ENCODE data around the gene INAFM2. TPM values are rescaled to one million over a fixed set of nuclear protein-coding genes. Genes with fewer than 3 reads are reported as not detected.

Gene INAFM2
- total and polyA plus RNA-seq, 2 donors (not counting 3 experiments of a cell fraction or from before 2014, with no cell fraction given), result 10.4 to 24.1 TPM

DNA sequence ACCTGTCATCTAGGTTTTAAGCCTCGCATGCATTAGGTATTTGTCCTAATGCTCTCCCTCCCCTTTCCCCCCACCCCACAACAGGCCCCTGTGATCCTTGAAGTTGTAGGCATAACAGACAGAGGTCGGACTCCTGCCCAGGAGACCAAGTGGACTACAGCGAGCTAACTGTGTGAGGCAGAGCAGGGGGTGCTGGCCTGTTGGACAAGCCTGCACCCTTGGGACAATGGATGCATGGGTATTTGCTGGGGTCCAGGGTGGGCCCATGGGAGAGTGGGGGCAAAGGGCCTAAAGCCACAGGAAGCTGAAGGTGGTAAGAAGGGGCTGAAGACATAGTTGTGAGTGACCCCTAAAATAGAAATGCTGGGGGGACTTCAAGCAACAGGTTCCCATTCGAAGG lies 18.2 kb upstream of the INAFM2 start:
- TF ChIP-seq JUN (IDR thresholded peaks at IDR 0.05; ENCODE audit: borderline replicate concordance, insufficient read depth, insufficient read length, low read depth) (no peak), FOS (IDR thresholded peaks at IDR 0.05; ENCODE audit: borderline replicate concordance, insufficient read depth, low read length) (no peak), EZH2 (IDR thresholded peaks at IDR 0.05; ENCODE audit: borderline replicate concordance, low read depth, low read length, severe bottlenecking) (no peak), GATA2 (IDR thresholded peaks at IDR 0.05; ENCODE audit: insufficient read depth, insufficient read length, low read depth, low read length) (no peak), POLR2AphosphoS5 (IDR thresholded peaks at IDR 0.05; ENCODE audit: insufficient read depth, low read depth, low read length) (no peak), POLR2A (IDR thresholded peaks at IDR 0.05; ENCODE audit: low read depth, low read length) (no peak), MYC (IDR thresholded peaks at IDR 0.05; ENCODE audit: low read depth, low read length) (no peak)
- TF ChIP-seq, protein P1, sequence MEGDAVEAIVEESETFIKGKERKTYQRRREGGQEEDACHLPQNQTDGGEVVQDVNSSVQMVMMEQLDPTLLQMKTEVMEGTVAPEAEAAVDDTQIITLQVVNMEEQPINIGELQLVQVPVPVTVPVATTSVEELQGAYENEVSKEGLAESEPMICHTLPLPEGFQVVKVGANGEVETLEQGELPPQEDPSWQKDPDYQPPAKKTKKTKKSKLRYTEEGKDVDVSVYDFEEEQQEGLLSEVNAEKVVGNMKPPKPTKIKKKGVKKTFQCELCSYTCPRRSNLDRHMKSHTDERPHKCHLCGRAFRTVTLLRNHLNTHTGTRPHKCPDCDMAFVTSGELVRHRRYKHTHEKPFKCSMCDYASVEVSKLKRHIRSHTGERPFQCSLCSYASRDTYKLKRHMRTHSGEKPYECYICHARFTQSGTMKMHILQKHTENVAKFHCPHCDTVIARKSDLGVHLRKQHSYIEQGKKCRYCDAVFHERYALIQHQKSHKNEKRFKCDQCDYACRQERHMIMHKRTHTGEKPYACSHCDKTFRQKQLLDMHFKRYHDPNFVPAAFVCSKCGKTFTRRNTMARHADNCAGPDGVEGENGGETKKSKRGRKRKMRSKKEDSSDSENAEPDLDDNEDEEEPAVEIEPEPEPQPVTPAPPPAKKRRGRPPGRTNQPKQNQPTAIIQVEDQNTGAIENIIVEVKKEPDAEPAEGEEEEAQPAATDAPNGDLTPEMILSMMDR (IDR thresholded peaks at IDR 0.05; ENCODE audit: extremely low read depth in 1 of 2, insufficient read depth in 1 of 2, low read depth in 1 of 2, low read length in 2 of 2), result no peak
- TF ChIP-seq, protein P2, sequence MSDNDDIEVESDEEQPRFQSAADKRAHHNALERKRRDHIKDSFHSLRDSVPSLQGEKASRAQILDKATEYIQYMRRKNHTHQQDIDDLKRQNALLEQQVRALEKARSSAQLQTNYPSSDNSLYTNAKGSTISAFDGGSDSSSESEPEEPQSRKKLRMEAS (IDR thresholded peaks at IDR 0.05; ENCODE audit: insufficient read depth, insufficient read length), result no peak
- Histone ChIP-seq H3K9me3 (replicated peaks; ENCODE audit: control insufficient read depth, insufficient read depth, low read length) (no peaks in the 10 kb centered on the region), H3K4me3 (replicated peaks in 1 of 3; ENCODE audit: insufficient read depth in 1 of 3, low read depth in 1 of 3, low read length in 3 of 3) (no peak overlapping the region), H3K27me3 (ENCODE audit: control insufficient read depth in 2 of 2, insufficient read depth in 2 of 2, low read length in 2 of 2) (peaks cover 5 to 11% of the 10 kb centered on the region in 2 experiments), H3K79me2 (ENCODE audit: control insufficient read depth, insufficient read depth, low read length) (no peaks in the 10 kb centered on the region), H3K9me1 (replicated peaks; ENCODE audit: control insufficient read depth, extremely low read depth, insufficient read depth, low read length) (no peaks in the 10 kb centered on the region), H3K27ac (ENCODE audit: insufficient read depth, low read depth, low read length) (no peak overlapping the region), H3K4me2 (ENCODE audit: insufficient read depth, low read length) (no peak overlapping the region), H4K20me1 (replicated peaks; ENCODE audit: control insufficient read depth, extremely low read depth, insufficient read depth, low read length) (no peaks in the 10 kb centered on the region), H3K36me3 (ENCODE audit: control insufficient read depth in 2 of 2, extremely low read depth in 1 of 2, insufficient read depth in 2 of 2, low read length in 2 of 2) (no peaks in the 10 kb centered on the region), H3K9ac (replicated peaks; ENCODE audit: extremely low read depth, insufficient read depth, low read length) (no peak overlapping the region), H2AFZ (ENCODE audit: low read depth, low read length) (no peak overlapping the region), H3K4me1 (ENCODE audit: control insufficient read depth, extremely low read depth, insufficient read depth, low read length) (no peaks in the 10 kb centered on the region)
- no peak for DNase-seq (ENCODE audit: low read depth, low spot score)
- BruUV-seq (replicated peaks), result no TSS peak
- CTCF ChIA-PET, result interaction anchor here (0.9 to 12.8 kb wide), 7 partner anchors 10 to 88 kb away, joined by 3 to 403 read pairs (median 4); partner anchors contain the start of genes ANKRD63 and INAFM2
- no peak for FAIRE-seq
- dilution Hi-C loops (cut with MboI; ENCODE audit: extremely low pct_ligation_motif_present, low sequenced_read_pairs), result no loop called here
- POLR2A ChIA-PET, result no interaction called here
- intact Hi-C loops (cut with micrococcal nuclease), result no loop called here
